NB4 (cell line): ENCODE measurements around the gene MAP2K3.
A peak's percentile ranks its signal among the peaks of the same experiment; 100 is the strongest.

ENCODE experiments used
- DNase-seq: peaks from one replicate; pipeline ENCODE4 v3.0.0; 2010; ENCODE audit warnings: low read depth
- H3K4me3 ChIP-seq: one replicate; pipeline ENCODE4 v1.5.1; 2011; ENCODE audit warnings: mild to moderate bottlenecking, low read depth, low read length, moderate library complexity
- MYC ChIP-seq: IDR thresholded peaks from 2 replicates; pipeline ENCODE4 v1.6.1; 2011; ENCODE audit warnings: low read depth, low read length
- POLR2A ChIP-seq: IDR thresholded peaks from 2 replicates; pipeline ENCODE4 v1.6.1; 2011; ENCODE audit warnings: mild to moderate bottlenecking; ENCODE audit not compliant: insufficient read length; ENCODE audit errors: extremely low read depth
- TF ChIP-seq, protein P1 (sequence below): IDR thresholded peaks from one replicate; pipeline ENCODE4 v1.5.1; 2012; ENCODE audit warnings: low read depth, low read length
- TF ChIP-seq, protein P2 (sequence below): IDR thresholded peaks from 2 replicates; pipeline ENCODE4 v1.6.1; 2011; ENCODE audit warnings: low read depth, low read length

Gene MAP2K3

DNA sequence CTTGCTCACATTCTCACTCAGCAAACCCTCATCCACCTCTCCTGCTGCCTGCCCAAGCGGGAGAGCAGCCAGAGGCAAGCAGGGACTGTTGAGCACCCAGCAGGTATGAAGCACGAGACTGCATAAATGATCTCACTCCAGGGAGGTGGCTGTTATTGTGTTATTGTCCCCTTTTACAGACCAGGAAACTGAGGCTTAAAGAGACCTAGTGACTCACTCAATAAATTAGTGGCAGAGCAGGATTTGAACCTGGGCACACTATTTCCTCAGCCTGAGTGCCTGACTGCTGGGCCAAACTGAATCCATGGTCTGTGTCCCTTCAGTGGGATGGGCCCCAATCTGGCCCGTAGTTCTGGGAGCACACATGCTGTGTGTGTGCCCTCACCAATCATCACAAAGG is 12.3 kb upstream of the MAP2K3 start:
- DNase-seq, result no peak

GRCh38 chr17:21272881-21273792 is 11.4 kb upstream of the MAP2K3 start:
- DNase-seq, result peak; percentile 57
- H3K4me3 ChIP-seq, result no peak overlapping the region
- no peak for TF ChIP-seq POLR2A
- TF ChIP-seq, protein P1, sequence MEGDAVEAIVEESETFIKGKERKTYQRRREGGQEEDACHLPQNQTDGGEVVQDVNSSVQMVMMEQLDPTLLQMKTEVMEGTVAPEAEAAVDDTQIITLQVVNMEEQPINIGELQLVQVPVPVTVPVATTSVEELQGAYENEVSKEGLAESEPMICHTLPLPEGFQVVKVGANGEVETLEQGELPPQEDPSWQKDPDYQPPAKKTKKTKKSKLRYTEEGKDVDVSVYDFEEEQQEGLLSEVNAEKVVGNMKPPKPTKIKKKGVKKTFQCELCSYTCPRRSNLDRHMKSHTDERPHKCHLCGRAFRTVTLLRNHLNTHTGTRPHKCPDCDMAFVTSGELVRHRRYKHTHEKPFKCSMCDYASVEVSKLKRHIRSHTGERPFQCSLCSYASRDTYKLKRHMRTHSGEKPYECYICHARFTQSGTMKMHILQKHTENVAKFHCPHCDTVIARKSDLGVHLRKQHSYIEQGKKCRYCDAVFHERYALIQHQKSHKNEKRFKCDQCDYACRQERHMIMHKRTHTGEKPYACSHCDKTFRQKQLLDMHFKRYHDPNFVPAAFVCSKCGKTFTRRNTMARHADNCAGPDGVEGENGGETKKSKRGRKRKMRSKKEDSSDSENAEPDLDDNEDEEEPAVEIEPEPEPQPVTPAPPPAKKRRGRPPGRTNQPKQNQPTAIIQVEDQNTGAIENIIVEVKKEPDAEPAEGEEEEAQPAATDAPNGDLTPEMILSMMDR, result no peak
- TF ChIP-seq, protein P2, sequence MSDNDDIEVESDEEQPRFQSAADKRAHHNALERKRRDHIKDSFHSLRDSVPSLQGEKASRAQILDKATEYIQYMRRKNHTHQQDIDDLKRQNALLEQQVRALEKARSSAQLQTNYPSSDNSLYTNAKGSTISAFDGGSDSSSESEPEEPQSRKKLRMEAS, result no peak
- no peak for TF ChIP-seq MYC

More for the DNA sequence above, 12.3 kb upstream of the MAP2K3 start:
- TF ChIP-seq, protein P2, result no peak
- TF ChIP-seq MYC (no peak), POLR2A (no peak)
- TF ChIP-seq, protein P1, result no peak
- no peak overlapping the region for H3K4me3 ChIP-seq

DNA sequence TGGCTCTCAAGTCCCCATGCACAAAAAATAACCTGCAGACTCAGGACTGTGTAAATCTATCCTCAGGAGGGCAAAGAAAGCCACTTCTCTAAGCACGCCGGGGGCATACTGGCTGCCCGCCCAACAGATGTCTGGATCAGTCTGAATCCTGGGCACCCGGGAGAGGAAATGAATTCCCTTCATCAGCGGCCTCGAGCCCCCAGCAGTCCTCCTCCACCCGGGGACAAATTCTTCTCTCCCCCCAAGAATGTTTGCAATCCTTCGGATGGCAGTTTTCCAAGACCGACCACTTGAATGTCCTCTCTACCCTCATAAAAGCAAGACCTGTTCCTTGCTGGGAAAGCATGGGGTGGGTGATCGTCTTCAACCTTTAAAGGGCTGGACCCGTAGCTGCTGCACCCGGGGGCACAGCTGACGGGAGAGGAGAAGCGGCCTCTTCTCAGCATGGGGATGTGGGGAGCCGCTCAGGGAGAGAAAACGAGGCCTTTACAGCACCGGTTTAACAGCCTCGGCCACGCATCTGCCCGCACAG is 9.4 kb upstream of the MAP2K3 start:
- TF ChIP-seq, protein P2, result no peak
- TF ChIP-seq MYC, result no peak
- TF ChIP-seq POLR2A, result no peak
- TF ChIP-seq, protein P1, result no peak
- H3K4me3 ChIP-seq, result peak overlapping the region; percentile 56
- DNase-seq, result peak; percentile 30

DNA sequence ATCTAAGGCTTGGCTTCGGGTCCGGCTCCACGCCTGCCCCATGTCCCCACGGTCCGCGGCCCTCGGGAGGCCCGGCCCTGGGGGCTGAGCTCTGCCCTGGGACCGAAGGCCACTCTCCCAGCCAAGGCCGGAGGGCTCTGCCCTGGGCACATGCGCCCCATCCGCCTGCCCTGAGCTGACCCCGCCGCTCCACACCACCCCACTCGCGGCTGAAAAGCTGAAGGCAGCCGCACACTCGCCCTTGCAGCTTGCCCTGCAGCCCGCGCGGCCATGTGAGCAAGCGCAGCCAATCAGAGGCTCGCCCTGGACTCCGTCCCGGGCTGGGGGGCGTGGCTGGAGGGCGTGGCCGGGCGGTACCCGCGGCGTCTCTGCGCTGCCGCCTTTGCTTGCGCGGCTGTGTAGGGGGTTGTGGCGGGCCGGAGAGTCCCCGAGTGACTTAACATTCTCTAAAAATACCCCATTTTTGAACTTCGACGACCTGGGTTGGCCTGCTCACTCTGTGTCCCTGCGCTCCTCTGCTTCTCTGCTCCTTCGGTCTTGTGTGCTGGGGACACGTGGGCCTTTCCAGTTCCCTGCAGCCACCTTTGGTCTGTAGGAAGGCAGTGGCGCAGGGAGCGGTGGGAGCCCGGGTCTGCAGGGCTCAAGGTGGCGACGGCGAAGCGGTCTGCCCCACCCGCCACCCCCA is 8.8 kb upstream of the MAP2K3 start:
- H3K4me3 ChIP-seq, result peak overlapping the region; percentile 56
- peak; percentile 89 for DNase-seq

GRCh38 chr17:21276264-21276588 is 8.3 kb upstream of the MAP2K3 start:
- H3K4me3 ChIP-seq, result no peak overlapping the region

More for the DNA sequence above, 8.8 kb upstream of the MAP2K3 start:
- TF ChIP-seq, protein P1, result no peak
- no peak; the same call in none of the 2 replicates for TF ChIP-seq MYC
- TF ChIP-seq, protein P2, result peak; percentile 77
- TF ChIP-seq POLR2A, result peak; percentile 60

More at GRCh38 chr17:21276264-21276588, 8.3 kb upstream of the MAP2K3 start:
- DNase-seq, result no peak
- TF ChIP-seq POLR2A (no peak), MYC (no peak)
- TF ChIP-seq, protein P2, result no peak
- TF ChIP-seq, protein P1, result no peak
